ENCODE data around the gene HTR1E.

HTR1E gene

GRCh38 chr6:86936834-86937218 is 502 bp upstream of the HTR1E start:
- TF ChIP-seq, protein P1, sequence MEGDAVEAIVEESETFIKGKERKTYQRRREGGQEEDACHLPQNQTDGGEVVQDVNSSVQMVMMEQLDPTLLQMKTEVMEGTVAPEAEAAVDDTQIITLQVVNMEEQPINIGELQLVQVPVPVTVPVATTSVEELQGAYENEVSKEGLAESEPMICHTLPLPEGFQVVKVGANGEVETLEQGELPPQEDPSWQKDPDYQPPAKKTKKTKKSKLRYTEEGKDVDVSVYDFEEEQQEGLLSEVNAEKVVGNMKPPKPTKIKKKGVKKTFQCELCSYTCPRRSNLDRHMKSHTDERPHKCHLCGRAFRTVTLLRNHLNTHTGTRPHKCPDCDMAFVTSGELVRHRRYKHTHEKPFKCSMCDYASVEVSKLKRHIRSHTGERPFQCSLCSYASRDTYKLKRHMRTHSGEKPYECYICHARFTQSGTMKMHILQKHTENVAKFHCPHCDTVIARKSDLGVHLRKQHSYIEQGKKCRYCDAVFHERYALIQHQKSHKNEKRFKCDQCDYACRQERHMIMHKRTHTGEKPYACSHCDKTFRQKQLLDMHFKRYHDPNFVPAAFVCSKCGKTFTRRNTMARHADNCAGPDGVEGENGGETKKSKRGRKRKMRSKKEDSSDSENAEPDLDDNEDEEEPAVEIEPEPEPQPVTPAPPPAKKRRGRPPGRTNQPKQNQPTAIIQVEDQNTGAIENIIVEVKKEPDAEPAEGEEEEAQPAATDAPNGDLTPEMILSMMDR (IDR thresholded peaks at IDR 0.05; ENCODE audit: insufficient read depth, low read depth, low read length, missing control alignments) = no peak
- DNase-seq (ENCODE audit: low read depth) = no peak
- no peak overlapping the region for H3K4me3 ChIP-seq (ENCODE audit: low read length)

- no peak overlapping the region for H3K4me3 ChIP-seq (ENCODE audit: low read length)
- DNase-seq (ENCODE audit: low read depth) = no peak
- TF ChIP-seq, protein P1 (IDR thresholded peaks at IDR 0.05; ENCODE audit: insufficient read depth, low read depth, low read length, missing control alignments) = no peak
These were observed 1.5 kb downstream of the HTR1E start for GRCh38 chr6:86938814-86939213.

DNA sequence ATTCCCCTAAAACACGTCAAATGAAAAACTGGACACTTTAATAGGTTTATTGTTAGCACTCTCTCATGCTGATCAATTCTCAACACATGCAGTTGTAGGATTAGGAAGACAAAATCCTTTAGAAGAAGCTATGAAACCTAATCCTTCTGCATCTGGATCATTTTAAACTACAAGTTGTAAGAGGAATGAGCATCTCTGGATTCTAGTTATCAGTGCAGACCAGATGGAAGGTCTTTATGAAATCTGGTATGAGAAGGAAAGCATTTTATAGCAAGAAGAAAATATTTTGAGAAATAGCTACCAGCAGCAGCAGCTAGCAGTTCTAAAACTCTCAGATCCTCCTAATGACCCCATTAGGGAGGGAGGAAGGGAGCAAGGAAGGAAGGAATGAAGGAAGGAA is 4.1 kb downstream of the HTR1E start:
- DNase-seq (ENCODE audit: low read depth) = no peak
- H3K4me3 ChIP-seq (ENCODE audit: low read length) = no peak overlapping the region
- TF ChIP-seq, protein P1 (IDR thresholded peaks at IDR 0.05; ENCODE audit: insufficient read depth, low read depth, low read length, missing control alignments) = no peak

DNA sequence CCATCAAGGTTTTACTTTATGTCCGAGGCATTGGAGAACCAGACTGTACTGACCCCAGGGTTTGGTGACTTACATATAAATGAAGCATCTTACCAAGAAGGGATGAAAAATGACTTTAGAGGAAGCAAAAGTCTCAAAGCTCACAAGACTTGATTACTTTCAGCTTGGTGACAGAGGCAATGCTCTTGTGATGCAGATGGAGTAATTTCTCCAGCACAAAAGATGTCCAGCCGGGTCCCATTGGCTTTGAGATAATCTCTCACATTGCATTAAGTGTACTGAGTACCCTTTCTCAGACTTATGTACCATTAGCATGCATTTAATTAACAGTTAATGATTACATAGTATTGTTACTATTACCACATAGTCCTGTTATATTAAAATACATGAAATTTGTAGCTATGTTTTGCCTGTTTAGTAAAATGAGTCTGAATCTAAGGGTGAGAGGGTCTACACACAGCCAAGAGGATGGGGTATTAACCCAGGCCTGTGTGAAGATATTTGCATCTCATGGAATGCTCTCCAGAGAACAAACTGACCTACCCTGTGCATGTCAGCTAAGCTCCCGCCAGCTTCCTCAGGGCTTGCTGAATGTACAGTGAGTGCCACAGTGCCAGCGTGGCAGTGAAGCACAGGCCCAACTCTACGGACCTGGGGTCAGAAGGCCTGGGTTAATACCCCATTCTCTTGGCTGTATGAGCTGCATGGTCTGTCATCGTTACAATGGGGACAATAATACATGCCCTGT is 5.6 kb downstream of the HTR1E start:
- DNase-seq (ENCODE audit: low read depth) = no peak
- TF ChIP-seq, protein P1 (IDR thresholded peaks at IDR 0.05; ENCODE audit: insufficient read depth, low read depth, low read length, missing control alignments) = no peak
- H3K4me3 ChIP-seq (ENCODE audit: low read length) = no peak overlapping the region

DNA sequence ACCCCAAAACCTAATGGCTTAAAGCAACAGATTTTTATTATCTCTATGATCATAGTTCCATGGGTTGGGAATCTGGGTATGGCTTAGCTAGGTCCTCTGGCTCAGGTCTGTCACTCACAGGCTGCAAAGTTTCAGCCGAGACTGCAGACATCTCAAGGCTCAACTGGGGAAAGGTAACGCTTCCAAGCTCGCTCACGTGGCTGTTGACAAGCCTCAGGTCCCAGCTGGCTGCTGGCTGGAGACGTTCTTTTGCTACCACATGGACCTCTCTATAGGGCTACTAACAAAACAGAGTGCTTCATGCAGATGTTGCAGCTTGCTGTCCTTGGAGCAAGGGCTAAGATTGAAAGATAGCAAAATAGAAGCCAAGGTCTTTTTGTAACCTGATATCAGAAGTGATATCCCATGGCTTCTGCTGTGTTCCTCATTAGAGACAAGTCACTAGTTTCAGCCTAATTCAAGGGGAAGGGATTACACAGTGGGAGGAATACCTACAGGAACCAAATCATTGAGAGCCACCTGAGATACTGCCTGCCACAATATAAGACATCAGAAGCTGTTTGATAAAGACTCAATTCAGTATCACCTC is 6.6 kb downstream of the HTR1E start:
- TF ChIP-seq, protein P1 (IDR thresholded peaks at IDR 0.05; ENCODE audit: insufficient read depth, low read depth, low read length, missing control alignments) = no peak
- no peak overlapping the region for H3K4me3 ChIP-seq (ENCODE audit: low read length)
- DNase-seq (ENCODE audit: low read depth) = no peak

- TF ChIP-seq, protein P1 (IDR thresholded peaks at IDR 0.05; ENCODE audit: insufficient read depth, low read depth, low read length, missing control alignments) = no peak
- H3K4me3 ChIP-seq (ENCODE audit: low read length) = no peak overlapping the region
- no peak for DNase-seq (ENCODE audit: low read depth)
These were observed 12.4 kb downstream of the HTR1E start for GRCh38 chr6:86949771-86950170.

GRCh38 chr6:86952991-86953390 is 15.7 kb downstream of the HTR1E start:
- H3K4me3 ChIP-seq (ENCODE audit: low read length) = no peak overlapping the region
- no peak for DNase-seq (ENCODE audit: low read depth)
- TF ChIP-seq, protein P1 (IDR thresholded peaks at IDR 0.05; ENCODE audit: insufficient read depth, low read depth, low read length, missing control alignments) = no peak

Data from epithelial cell of esophagus (primary cell).